Measurements from ENCODE around the gene MKNK1.

- no peak for TF ChIP-seq POLR2AphosphoS5 (IDR thresholded peaks at IDR 0.05; ENCODE audit: borderline replicate concordance, low read depth, low read length)
- TF ChIP-seq EZH2 (IDR thresholded peaks at IDR 0.05): no peak
These were observed 53.3 kb downstream of the MKNK1 start for GRCh38 chr1:46550751-46551231.
